ENCODE measurements around the gene ZNF678.

DNA sequence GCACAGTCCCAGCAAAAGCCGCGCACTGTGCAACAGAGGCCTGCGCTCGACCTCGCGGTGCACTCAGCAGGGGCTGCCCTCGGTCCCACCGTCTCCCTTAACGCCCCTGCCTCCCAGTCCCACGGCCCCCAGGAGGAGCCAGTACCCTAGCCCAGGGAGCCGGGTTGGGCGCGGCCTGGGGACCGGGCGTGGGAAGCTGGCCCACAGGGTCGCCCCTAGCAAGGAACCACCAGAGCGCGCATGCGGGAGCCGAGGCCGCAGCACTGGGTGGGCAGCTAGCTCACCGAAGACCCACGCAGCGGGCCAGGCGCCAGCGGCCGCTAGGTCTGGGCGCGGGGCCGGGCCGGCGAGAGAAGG lies 21.6 kb upstream of the ZNF678 start:
- TF ChIP-seq, protein P1, sequence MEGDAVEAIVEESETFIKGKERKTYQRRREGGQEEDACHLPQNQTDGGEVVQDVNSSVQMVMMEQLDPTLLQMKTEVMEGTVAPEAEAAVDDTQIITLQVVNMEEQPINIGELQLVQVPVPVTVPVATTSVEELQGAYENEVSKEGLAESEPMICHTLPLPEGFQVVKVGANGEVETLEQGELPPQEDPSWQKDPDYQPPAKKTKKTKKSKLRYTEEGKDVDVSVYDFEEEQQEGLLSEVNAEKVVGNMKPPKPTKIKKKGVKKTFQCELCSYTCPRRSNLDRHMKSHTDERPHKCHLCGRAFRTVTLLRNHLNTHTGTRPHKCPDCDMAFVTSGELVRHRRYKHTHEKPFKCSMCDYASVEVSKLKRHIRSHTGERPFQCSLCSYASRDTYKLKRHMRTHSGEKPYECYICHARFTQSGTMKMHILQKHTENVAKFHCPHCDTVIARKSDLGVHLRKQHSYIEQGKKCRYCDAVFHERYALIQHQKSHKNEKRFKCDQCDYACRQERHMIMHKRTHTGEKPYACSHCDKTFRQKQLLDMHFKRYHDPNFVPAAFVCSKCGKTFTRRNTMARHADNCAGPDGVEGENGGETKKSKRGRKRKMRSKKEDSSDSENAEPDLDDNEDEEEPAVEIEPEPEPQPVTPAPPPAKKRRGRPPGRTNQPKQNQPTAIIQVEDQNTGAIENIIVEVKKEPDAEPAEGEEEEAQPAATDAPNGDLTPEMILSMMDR (IDR thresholded peaks at IDR 0.05; ENCODE audit: poor library complexity) = no peak
- TF ChIP-seq EZH2 (IDR thresholded peaks at IDR 0.05; ENCODE audit: borderline replicate concordance) (no peak), EZH2phosphoT487 (IDR thresholded peaks at IDR 0.05; ENCODE audit: low read depth, severe bottlenecking, unreplicated experiment) (no peak)

Data from hepatocyte (in vitro differentiated cells).